Measurements from ENCODE around the gene CLSTN1. TPM values are rescaled to one million over a fixed set of nuclear protein-coding genes. Genes with fewer than 3 reads are reported as not detected.

CLSTN1 gene
- total RNA-seq, 1 donor from 2014 or later = 127 TPM

DNA sequence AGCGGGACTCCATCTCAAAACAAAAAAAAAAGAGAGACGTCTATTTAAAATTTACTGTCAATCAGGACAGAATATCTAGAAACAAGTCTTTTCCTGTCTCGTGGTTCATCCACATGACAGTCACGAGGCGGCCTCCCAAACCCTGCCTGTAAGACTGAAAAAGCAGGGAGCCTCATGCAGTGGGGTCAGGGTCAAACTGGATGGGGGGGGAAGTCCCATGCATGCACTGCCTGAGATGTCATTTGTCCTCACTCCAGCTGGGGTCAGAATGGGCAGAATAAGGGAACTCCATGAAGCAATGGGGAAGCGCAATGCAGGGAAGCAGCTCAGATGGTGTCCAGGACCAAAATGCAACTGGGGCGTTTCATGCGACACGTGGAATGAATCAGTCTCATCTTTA is 86.7 kb downstream of the CLSTN1 start:
- Mint-ChIP-seq H3K27me3 (ENCODE audit: low read depth) (no peaks in the 10 kb centered on the region), H3K9me3 (peaks cover 5% of the 10 kb centered on the region), H3K36me3 (peaks cover 49% of the 10 kb centered on the region), H3K4me1 (no peaks in the 10 kb centered on the region), H3K27ac (no peak overlapping the region), H3K4me3 (no peak overlapping the region)
- DNase-seq (ENCODE audit: low spot score in 2 of 2, unreplicated experiment in 2 of 2) = no peak
- TF ChIP-seq, protein P1, sequence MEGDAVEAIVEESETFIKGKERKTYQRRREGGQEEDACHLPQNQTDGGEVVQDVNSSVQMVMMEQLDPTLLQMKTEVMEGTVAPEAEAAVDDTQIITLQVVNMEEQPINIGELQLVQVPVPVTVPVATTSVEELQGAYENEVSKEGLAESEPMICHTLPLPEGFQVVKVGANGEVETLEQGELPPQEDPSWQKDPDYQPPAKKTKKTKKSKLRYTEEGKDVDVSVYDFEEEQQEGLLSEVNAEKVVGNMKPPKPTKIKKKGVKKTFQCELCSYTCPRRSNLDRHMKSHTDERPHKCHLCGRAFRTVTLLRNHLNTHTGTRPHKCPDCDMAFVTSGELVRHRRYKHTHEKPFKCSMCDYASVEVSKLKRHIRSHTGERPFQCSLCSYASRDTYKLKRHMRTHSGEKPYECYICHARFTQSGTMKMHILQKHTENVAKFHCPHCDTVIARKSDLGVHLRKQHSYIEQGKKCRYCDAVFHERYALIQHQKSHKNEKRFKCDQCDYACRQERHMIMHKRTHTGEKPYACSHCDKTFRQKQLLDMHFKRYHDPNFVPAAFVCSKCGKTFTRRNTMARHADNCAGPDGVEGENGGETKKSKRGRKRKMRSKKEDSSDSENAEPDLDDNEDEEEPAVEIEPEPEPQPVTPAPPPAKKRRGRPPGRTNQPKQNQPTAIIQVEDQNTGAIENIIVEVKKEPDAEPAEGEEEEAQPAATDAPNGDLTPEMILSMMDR (IDR thresholded peaks at IDR 0.05; ENCODE audit: unreplicated experiment) = no peak

DNA sequence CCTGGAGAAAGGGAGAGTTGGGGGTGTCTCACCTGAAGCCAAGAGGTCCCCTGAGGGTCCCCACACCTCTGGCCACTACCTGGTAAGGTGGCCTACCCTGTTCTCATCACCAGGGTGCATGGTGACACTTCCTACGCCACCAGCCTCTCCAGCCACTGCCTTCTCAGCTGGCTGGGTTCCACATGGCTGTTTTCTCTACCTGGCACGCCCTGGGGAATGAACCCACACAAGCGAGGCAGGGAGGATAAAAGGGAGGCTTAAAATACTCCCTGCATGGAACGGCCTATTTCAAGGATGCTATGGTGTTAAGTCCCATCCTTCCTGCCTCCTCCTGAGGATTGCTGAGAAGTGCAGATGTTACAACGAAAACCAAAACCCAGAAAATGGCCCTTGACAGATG is 87.5 kb downstream of the CLSTN1 start:
- peaks cover 52% of the 10 kb centered on the region for H3K36me3 Mint-ChIP-seq
- H3K27me3 Mint-ChIP-seq (ENCODE audit: low read depth) = no peaks in the 10 kb centered on the region
- no peaks in the 10 kb centered on the region for H3K4me1 Mint-ChIP-seq
- TF ChIP-seq, protein P1 (IDR thresholded peaks at IDR 0.05; ENCODE audit: unreplicated experiment) = no peak
- H3K27ac Mint-ChIP-seq = no peak overlapping the region
- no peak for DNase-seq (ENCODE audit: low spot score in 2 of 2, unreplicated experiment in 2 of 2)
- H3K4me3 Mint-ChIP-seq = no peak overlapping the region
- peaks cover 5% of the 10 kb centered on the region for H3K9me3 Mint-ChIP-seq

DNA sequence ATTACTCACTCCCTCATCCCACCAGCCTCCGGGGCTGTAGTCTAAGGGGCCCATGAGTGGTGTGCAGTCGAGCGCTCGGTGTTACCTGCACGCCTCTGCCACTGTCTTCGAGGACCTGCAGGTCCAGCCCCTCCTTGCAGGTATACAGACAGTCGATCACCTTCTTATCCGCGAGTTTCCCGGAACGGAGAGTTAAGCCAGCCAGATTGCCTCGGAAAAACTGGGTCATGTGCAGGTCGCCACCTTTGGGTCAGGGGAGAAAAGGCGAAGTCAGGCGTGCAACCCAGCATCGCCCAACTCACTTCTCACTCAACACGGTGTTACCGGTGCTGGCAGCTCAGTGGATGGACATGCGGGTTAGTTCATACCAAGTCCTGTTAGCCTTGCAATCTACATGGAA is 88.0 kb downstream of the CLSTN1 start:
- no peak for DNase-seq (ENCODE audit: low spot score in 2 of 2, unreplicated experiment in 2 of 2)
- TF ChIP-seq, protein P1 (IDR thresholded peaks at IDR 0.05; ENCODE audit: unreplicated experiment) = no peak
- H3K27ac Mint-ChIP-seq = no peak overlapping the region
- no peaks in the 10 kb centered on the region for H3K4me1 Mint-ChIP-seq
- H3K4me3 Mint-ChIP-seq = no peak overlapping the region
- H3K36me3 Mint-ChIP-seq = peaks cover 50% of the 10 kb centered on the region
- H3K9me3 Mint-ChIP-seq = peaks cover 5% of the 10 kb centered on the region
- H3K27me3 Mint-ChIP-seq (ENCODE audit: low read depth) = no peaks in the 10 kb centered on the region

DNA sequence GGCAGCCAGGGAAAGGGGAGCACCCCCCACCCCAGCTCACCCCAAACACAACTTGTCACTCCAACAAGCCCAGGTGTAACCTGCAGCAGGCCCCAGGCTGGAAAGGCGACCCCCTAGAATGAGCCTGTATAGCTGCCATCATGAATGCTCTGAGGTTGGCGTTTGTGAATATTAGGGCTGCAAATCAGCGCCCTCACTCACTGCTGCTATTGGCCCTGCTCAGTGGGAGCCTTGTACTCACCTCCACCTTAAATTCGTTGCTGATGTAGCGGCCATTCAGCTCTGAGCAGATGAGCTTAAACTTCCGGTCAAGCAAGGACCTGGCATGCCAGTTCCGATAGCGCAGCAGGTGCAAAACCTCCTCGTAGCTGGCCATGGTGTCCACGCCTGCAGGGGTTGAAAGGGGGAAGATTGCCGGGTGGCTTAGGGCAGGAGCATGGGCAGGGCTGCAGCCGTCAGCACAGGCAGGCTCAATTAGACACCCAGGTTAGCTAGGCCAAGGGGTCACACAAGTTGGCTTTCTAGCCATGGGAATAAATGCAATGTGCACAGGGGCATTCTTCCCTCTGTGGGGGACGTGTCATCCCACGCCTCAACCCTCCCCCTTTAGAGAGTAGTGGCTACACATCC is 90.5 kb downstream of the CLSTN1 start:
- peaks cover 49% of the 10 kb centered on the region for H3K36me3 Mint-ChIP-seq
- H3K9me3 Mint-ChIP-seq = peaks cover 5% of the 10 kb centered on the region
- no peak overlapping the region for H3K4me3 Mint-ChIP-seq
- H3K4me1 Mint-ChIP-seq = no peaks in the 10 kb centered on the region
- H3K27me3 Mint-ChIP-seq (ENCODE audit: low read depth) = no peaks in the 10 kb centered on the region
- H3K27ac Mint-ChIP-seq = no peak overlapping the region
- DNase-seq (ENCODE audit: low spot score in 2 of 2, unreplicated experiment in 2 of 2) = no peak
- TF ChIP-seq, protein P1 (IDR thresholded peaks at IDR 0.05; ENCODE audit: unreplicated experiment) = no peak

- H3K4me1 Mint-ChIP-seq = no peaks in the 10 kb centered on the region
- peaks cover 5% of the 10 kb centered on the region for H3K9me3 Mint-ChIP-seq
- no peak for DNase-seq (ENCODE audit: low spot score in 2 of 2, unreplicated experiment in 2 of 2)
- TF ChIP-seq, protein P1 (IDR thresholded peaks at IDR 0.05; ENCODE audit: unreplicated experiment) = no peak
- H3K27me3 Mint-ChIP-seq (ENCODE audit: low read depth) = no peaks in the 10 kb centered on the region
- no peak overlapping the region for H3K4me3 Mint-ChIP-seq
- peaks cover 55% of the 10 kb centered on the region for H3K36me3 Mint-ChIP-seq
- no peak overlapping the region for H3K27ac Mint-ChIP-seq
These were observed 91.4 kb downstream of the CLSTN1 start for GRCh38 chr1:9732123-9732971.

Data from mesothelial cell of epicardium (in vitro differentiated cells).